NOMO-1 treated with dmso at 0.1 percent for 144 hours (cell line): ENCODE results near the gene SEL1L.
"Not testable (repeated sequence)": the region's sequence is repeated elsewhere in the genome, so short reads cannot be mapped to it uniquely, and the experiment has no call there.

Experiments used
- DNase-seq: peaks from one replicate; lab custom pipeline; 2025; ENCODE audit not compliant: unreplicated experiment; lab: John Stamatoyannopoulos, UW

Gene SEL1L

DNA sequence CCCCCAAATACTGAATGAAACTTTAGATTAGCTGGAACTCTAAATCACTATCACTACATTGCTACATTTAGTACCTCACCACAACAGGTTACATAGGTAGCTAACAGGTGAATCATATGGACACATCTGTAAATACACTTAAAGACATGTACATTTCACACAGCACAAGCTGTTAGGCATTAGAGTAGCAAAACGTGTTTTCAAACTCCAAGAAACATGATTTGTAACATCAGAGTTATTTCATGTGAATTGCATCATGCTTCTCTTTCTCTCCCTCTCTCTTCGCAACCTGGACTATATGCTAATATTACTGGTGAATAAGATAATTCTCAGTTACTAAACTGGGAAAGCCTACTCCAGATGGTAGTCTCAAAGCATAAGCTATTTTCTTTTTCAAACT is 4.3 kb downstream of the SEL1L start:
- no peak for DNase-seq

DNA sequence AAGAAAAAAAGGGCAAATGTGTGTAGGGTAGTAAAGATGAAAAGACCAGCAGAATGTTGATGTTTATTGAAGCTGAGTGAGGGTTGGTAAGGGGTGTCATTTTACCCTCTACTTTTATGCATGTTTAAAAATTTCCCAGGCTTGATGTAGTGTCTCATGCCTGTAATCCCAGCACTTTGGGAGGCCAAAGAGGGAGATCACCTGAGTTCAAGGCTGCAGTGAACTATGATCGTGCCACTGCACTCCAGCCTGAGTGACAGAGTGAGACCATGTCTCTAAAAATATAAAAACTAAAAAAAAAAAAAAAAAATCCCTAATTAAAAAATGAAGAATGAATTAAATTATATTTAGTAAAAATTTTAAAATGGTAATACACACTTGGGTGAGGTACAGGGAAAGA is 8.5 kb downstream of the SEL1L start:
- no peak for DNase-seq

DNA sequence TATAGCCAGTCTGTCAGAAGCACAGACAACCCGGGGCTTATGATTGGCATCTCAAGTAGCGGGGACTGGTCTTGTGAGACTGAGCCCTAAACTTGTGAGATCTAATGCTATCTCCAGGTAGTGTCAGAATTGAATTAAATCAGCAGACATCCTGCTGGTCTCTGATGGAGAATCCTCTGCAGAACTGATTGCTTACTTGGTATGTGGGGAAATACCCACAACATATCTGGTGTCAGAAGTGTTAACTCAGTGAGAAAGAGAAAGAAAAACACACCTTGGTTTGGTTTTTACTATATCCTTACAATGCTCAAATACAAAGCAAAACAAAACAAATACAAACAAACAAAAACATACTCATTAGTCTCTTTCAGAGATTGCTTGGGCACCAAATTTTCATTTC is 10.0 kb downstream of the SEL1L start:
- no peak for DNase-seq

DNA sequence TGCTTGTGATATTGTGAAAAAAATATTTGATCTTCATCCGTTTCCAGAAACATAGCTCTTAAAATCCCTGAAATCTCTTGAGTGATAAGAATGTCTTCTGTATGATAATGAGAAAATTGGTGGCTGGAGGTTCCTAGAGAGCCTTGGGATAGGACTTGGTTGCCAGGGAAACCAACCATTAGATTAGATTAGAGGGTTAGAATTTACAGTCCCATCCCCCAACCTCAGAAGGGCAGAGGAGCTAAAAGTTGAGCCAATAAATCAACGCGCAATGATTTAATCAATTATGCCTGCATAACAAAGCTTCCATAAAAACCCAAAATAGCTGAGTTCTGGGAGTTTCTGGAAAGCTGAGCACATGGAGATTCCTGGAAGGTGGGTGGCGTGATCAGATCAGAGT is 10.6 kb downstream of the SEL1L start:
- DNase-seq = no peak

DNA sequence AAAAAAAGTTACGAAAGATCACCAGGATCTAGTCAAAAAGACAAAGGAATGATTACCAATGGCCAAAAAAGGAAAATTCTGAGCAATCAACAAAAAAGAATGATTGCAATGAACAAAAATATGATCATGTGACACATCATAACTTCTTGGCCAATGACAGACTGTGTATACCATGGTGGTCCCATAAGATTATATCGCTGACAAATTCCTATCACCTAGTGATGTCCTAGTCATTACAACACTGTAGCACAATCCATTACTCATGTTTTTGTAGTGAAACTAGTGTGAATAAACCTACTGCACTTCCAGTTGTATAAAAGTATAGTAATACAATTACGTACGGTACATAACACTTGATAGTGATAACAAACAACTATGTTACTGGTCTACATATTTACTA is 12.3 kb downstream of the SEL1L start:
- no peak for DNase-seq

DNA sequence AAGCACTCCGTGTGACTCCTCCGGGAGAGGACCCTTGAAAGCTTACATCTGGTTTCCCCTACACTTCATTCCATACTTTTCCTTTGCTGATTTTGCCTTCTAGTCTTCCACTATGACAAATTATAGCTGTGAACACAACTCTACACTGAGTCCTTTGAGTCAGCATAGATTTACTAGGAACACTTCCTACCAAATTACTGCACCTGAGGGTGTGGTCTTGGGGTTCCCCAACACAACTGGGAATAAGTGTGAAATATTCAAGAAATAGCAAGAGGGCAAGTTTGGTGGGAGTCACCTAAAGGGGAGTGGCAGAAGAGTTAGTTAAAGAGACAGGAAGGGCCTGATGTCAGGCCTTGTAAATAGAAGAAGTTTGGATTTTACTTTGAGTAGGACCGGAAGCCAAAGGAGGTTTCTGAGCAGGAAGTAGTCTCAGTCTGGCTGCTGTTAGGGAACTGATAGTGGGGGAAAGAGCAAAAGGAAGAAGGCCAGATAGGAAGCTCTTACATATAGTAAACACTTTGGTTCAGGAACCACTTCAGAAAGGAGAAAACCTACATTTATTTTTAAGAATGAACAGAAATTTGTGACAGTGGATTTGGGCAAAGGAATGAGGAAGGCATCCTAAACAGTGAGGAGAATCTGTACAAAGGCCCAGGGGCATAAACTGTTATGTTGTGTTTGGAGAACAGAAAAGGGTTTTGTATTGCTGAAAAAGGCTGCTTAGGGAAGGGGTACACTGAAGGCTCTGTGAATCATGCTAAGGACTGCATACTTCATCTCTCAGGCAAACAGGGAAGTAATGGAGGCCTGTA is 14.2 kb downstream of the SEL1L start:
- peak; percentile 85 for DNase-seq

DNA sequence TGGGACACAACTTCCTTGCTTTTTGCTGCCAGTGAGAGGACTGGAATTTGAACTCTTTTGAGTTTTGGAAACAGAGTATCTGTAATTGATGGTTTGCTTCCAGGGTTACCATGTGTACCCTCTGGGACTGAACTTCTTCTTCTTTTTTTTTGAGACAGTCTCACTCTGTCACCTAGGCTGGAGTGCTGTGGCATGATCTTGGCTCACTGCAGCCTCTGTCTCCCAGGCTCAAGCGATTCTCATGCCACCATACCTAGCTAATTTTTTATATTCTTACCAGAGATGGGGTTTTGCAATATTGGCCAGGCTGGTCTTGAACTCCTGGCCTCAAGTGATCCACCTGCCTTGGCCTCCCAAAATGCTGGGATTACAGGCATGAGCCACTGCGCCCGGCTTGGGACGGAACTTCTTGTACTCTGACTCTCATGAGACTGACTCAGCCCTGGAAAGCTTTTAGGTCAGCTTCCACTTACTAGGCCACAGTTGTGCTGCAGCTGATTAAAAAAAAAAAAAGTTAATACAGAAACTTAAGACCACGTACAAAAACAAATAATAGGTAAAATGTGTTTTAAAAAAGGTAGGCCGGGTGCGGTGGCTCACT is 15.8 kb downstream of the SEL1L start:
- DNase-seq = no peak

DNA sequence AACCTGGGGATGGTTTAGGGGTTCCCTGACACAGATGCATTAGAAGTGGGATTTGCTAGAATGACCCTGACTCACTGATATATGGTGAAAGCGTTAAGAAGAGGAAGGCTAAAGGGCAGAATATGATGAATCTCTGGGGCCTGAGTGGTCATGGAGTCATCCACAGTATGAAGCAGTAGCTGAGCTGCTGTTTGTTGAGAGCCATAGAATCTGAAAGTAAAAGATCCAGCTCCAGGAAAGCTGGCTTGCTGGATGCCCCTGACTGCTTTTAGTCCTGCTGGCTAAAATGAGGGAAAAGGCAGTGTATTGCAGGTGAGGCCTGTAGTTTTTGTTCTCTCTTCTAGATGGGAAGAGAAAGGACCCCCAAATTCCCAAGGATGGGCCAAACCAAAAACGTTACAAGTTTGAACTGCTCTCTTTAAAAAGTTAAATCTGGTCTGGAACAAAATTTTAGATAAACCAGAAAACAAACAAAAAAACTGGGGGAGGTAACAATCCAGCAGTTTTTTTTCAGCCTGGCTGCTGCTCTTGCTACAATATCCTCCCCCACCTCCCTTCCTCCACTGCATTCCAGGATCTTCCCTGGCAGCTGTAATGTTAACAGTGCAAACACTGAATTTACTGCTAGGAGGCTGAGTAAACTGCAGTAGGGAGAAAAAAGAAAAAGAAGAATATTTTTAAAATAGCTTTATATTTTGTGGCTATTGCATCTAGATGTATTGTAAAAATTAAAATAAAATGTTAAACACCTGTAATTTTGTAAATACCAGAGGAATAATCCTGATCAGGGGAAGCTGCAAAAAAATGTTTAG is 16.5 kb downstream of the SEL1L start:
- DNase-seq = no peak

DNA sequence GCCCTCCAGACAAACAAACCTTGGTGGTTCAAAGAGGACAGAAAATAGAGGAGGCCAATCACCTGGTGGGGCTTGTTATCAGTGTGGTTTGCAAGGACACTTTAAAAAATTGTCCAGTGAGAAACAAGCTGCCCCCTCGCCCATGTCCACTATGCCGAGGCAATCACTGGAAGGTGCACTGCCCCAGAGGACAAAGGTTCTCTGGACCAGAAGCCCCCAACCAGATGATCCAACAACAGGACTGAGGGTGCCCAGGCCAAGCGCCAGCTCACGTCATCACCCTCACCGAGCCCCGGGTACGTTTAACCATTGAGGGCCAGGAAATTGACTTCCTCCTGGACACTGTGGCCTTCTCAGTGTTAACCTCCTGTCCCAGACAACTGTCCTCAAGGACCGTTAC is 17.7 kb downstream of the SEL1L start:
- not testable (repeated sequence) for DNase-seq

DNA sequence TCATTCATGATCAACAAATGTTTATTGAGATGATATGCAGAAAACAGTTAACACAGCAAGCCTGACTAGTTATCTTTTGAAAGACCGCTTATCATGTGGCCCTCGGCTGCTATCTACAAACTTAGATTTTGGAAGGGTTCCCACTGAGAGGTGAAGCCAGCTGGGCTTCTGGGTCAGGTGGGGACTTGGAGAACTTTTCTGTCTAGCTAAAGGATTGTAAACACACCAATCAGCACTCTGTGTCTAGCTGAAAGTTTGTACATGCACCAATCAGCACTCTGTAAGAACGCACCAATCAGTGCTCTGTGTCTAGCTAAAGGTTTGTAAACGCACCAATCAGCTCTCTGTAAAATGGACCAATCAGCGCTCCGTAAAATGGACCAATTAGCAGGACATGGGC is 20.8 kb downstream of the SEL1L start:
- DNase-seq = not testable (repeated sequence)

DNA sequence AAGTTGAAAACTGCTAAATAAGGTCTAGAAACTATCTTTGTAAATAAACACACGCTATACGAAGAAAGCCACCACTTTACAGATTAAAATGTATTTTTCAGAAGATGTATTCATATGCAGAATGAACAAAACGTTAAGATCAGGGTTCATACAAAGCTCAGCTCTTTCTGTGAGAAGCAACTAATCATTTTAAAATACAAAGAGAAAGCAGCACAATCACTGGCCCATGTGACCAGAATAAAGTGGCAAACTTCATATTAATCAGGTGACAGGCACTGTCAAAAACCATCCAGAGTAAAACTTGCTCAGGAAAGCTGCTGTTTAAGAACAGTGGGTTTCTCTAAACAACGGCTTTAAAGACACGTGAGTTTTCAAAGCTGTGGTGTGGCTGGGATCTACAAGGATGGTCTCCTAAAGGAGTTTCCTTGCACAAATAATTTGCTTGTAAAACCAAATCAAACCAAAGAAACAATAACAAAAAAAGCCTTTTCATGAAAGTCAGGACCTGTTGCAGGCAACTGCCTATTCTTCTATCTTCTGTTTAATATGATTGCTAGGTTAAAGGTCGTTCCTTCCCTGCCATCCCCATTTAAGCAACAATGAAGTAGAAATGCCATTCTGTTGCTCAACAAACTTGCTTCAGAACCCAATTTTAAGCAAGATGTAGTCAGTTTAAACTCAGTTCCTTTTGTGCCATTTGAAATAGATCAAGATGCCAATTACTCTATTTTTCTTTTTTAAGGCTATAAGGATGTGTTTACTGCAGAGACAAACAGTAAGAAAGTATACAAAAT is 22.3 kb downstream of the SEL1L start:
- DNase-seq = no peak

DNA sequence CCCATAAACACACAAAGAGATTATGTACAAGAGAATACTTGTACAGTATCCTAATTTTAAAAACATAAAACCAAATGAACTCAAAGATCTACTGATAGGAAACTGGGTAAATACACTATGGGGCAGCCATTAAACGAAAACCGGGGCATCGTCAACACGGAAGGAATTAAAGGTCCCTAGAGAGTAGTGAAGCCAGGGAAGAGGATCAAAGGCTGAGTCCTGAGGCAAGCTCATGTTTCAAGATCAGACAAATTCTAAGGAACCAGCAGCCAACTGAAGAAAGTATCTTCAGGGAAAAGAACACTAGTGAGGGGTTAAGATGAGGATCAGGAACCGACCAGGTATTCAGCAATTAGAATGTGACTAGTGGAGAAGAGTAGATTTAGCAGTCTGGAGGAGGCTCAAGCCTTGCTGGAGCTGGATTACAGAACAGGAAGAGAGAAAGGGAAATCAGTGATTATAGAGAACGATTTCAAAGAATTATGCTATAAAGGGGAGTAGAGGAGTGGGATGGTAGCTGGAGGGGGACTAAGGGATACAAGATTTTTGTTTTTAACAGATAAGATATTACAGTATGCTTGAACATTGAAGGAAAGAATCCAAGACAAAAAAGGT is 23.7 kb downstream of the SEL1L start:
- DNase-seq = no peak

DNA sequence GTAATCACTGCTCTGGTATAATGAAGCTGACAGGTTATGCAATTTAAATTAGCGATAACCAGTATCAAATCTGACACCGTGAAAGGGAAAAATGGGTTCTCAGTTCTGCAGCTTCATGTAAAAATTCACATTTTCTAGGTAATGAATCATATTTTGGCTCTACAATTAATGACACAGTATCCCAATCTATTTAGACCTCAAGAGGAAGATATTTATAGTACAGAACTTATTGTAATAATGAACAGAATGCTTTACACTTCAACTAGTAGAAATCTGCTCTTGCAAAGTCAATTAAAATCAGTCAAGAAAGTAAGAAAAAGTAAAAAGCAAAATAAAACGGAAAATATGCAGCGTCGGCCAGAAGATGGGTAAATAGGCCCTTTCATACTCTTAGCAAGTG is 24.3 kb downstream of the SEL1L start:
- no peak for DNase-seq

DNA sequence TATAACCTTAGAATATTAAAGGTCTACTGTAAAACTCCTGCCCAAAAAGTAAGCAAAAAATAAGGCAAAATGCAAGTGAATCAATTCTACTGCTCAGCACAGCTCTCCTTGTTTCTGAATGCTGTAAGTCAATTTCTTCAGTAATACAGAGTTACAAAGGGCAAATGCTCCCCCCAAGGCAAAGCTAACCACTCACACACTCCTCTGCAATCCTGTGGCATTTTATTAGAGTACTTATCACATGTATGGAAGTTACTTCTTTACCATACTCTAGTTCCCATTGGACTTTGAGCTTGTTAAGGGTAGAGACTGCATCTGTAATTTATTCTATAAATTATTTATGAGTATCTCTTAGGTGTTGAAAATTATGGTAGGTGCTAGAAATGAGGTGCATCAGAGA is 27.2 kb downstream of the SEL1L start:
- DNase-seq = no peak

DNA sequence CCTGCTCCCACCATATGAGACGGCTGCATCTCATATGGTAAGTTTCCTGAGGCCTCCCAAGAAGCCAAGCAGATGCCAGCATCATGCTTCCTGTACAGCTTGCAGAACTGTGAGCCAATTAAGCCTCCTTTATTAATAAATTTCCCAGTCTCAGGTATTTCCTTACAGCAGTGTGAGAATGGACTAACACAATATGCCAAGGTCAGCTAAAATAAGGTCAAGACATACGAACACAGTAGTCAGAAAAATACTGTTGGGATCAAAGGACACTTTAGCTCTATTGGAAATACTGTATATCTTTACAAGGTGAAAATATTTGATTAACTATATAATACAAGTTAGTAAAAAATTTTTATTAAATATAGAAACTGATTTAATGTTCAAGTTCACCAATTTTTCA is 28.8 kb downstream of the SEL1L start:
- no peak for DNase-seq

DNA sequence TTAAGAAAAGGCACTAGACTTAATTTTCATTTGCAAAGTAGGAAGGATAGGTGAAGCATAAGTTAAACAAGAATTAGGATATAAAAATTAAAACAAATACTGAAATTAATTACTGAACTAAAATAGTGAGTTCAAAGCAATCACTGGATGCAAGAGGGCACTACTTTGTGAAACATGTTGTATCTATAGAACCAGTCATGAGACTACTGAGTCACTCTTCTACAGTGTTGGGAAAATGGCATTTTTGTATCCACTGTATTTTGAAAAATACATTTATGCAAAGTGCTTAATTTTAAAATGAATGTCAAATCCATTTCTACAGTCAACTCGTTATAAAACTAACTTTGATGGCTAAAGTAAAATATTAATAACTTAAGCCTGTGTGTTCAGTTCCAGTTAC is 47.9 kb downstream of the SEL1L start:
- no peak for DNase-seq

DNA sequence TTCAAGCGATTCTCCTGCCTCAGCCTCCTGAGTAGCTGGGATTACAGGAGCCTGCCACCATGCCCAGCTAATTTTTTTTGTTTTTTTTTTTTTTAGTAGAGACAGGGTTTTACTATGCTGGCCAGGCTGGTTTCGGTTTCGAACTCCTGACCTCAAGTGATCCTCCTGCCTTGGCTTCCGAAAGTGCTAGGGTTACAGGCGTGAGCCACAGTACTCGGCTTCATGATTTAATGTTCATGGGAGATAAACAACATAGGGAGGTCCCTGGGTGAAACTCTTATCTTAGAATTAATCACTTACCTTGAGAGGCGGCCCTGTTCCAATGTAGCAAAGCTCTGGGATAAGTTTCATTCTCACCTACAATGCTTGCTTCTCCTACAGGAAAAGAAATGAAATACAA is 48.3 kb downstream of the SEL1L start:
- DNase-seq = no peak

DNA sequence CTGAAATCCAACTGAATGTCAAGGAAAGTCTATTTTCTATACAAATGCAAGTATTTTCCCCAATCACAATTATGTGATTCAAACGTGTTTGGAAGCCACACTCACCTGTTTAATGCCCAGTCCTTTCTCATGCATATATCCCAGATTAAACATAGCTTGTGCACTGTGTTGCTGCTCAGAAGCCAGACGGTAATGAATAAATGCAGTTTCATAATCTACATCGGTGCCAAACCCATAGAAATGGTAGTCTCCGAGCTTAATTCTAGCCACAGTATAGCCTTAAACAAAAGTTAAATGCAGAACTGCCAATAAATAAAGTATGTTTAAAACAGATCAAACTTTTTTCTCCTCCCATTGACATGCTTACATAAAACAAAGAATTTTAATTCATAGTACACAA is 49.5 kb downstream of the SEL1L start:
- no peak for DNase-seq

DNA sequence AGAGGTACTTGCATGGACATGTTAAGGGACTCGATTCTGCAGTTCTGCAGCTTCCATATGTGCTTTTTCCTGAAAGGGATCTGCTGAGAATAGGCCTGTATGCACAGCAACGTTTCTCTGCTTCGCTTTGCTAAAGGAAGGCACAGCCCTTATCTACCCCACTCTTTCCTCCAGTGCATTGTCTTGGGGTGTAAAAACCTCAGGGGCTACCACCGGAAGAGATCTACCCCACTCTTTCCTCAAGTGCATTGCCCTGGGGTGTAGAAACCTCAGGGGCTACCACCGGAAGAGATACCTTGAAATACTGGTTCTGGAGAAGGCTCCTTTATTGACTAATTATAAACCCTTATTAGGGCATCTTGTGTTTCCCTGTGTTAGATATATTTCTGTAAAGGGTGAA is 52.9 kb downstream of the SEL1L start:
- no peak for DNase-seq

DNA sequence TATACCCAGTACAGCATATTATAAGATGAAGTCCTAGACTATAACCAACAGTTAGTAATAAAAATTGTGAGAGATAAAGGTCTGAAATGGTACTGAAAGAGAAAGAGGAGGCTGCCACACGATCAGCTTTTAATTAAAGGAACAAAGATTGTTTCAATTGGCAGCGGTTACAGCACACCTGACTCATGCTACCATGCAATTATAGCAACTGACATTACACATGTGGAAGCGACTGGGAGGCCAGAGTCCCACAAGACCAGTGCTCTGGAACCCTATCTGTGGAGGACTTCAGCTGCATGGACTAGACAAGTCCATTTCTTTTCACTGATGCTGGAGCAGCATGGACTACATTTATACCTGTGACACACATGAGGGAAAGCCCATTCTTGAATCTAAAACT is 55.2 kb downstream of the SEL1L start:
- no peak for DNase-seq

DNA sequence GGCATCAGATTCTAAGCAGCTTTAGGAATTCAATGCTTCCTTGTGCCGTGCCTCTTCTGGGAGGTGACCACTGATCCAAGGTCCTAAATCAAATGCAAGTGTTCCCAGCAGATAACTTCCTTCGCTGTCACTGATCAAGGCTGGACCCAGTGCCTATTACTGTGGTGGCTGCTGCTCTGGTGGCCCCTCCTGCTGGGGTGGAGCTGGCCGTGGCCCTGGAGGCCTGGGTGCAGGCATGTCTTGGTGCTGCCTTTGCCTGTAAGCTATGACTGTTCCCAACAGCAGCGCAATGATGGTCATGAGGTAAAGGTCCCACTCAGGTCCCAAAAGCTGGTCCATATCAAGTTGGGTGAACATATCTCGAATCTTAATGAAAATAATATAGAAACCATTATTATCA is 56.8 kb downstream of the SEL1L start:
- no peak for DNase-seq
